Peyer's patch (tissue), 4 donors: ENCODE measurements around the gene TSPAN9.

ENCODE experiments used
- CTCF ChIP-seq, 6 experiments: fragments of 450-650 bp in 4 of 6; fragments of 200-600 bp in 2 of 6; sonication (generic) in 1 of 6; IDR thresholded peaks; one replicate each; pipeline ENCODE4 v1.5.1; 2017 to 2019; ENCODE audit warnings: antibody characterized with exemption in 6 of 6, mild to moderate bottlenecking in 3 of 6, moderate library complexity in 1 of 6
- POLR2A ChIP-seq, 2 donors: fragments of 450-650 bp; IDR thresholded peaks; one replicate each; pipeline ENCODE4 v1.5.1; 2017; ENCODE audit warnings: antibody characterized with exemption in 2 of 2, mild to moderate bottlenecking in 2 of 2, moderate library complexity in 2 of 2

- TF ChIP-seq CTCF (IDR thresholded peaks at IDR 0.05) (no peak), POLR2A (IDR thresholded peaks at IDR 0.05) (no peak)
Observed at GRCh38 chr12:3197131-3197818, 120.1 kb downstream of the TSPAN9 start.
